Measurements from ENCODE around the gene FPGS.

Gene FPGS

DNA sequence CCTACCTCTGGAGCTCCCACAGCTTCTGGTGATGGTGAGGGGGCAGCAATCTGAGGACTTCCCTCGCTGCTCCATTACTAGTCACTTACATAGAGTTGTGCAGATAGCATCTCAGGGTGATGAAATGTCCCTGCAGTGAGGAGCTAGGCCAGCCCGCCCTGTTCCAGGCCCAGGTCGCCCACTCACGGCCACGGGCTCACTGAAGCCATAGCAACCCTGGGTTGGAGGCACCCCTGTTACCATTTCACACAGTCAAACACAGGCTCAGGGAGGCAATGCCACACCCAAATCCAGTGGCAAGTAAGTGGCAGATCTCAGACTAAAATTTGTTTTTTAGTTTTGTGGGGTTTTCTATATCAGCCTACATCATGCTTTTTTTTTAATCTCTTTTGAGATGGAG, 43.8 kb upstream of the FPGS start:
- no peaks in the 10 kb centered on the region for H3K9me3 ChIP-seq (ENCODE audit: low read length)
- no peaks in the 10 kb centered on the region for H3K79me2 ChIP-seq (ENCODE audit: insufficient read depth, low read length)
- no peaks in the 10 kb centered on the region for H3K36me3 ChIP-seq (ENCODE audit: insufficient read depth, low read length)
- no peaks in the 10 kb centered on the region for H3K27me3 ChIP-seq (ENCODE audit: insufficient read depth, low read length)
- no peak overlapping the region for H2AFZ ChIP-seq (ENCODE audit: low read length)
- H3K4me1 ChIP-seq (ENCODE audit: insufficient read depth, low read length, severe bottlenecking) = no peaks in the 10 kb centered on the region
- H3K27ac ChIP-seq (ENCODE audit: low read depth, low read length, poor library complexity, severe bottlenecking) = no peak overlapping the region
- TF ChIP-seq, protein P1, sequence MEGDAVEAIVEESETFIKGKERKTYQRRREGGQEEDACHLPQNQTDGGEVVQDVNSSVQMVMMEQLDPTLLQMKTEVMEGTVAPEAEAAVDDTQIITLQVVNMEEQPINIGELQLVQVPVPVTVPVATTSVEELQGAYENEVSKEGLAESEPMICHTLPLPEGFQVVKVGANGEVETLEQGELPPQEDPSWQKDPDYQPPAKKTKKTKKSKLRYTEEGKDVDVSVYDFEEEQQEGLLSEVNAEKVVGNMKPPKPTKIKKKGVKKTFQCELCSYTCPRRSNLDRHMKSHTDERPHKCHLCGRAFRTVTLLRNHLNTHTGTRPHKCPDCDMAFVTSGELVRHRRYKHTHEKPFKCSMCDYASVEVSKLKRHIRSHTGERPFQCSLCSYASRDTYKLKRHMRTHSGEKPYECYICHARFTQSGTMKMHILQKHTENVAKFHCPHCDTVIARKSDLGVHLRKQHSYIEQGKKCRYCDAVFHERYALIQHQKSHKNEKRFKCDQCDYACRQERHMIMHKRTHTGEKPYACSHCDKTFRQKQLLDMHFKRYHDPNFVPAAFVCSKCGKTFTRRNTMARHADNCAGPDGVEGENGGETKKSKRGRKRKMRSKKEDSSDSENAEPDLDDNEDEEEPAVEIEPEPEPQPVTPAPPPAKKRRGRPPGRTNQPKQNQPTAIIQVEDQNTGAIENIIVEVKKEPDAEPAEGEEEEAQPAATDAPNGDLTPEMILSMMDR (IDR thresholded peaks at IDR 0.05; ENCODE audit: low read length) = no peak
- no peak for TF ChIP-seq EZH2 (IDR thresholded peaks at IDR 0.05; ENCODE audit: borderline replicate concordance, low read length)
- no peaks in the 10 kb centered on the region for H4K20me1 ChIP-seq (ENCODE audit: insufficient read depth, low read length)
- H3K4me3 ChIP-seq (ENCODE audit: low read depth, low read length, poor library complexity, severe bottlenecking) = no peak overlapping the region
- H3F3A ChIP-seq (ENCODE audit: insufficient read depth, low read length) = no peaks in the 10 kb centered on the region
- H3K4me2 ChIP-seq (ENCODE audit: low read length) = no peak overlapping the region
- H3K9ac ChIP-seq (ENCODE audit: low read length) = no peak overlapping the region
- H3K9me2 ChIP-seq (ENCODE audit: low read depth, low read length) = no peaks in the 10 kb centered on the region

DNA sequence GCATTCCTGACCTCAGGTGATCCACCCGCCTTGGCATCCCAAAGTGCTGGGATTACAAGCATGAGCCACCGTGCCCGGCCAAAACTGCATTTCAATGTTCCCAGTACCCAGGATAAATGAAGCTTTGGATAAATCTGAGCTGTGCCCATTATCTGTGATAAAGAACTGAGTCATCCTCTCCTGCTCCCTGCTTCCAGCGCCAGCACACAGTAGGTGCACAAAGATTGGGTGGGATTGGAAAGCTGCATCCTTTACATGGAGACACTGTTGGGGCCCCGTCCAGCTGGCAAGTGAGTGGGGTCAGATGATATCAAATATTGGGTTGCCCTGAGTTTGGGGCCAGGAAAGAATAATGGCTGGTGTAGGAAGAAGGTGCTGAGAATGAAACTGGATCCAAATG, 41.6 kb upstream of the FPGS start:
- no peak overlapping the region for H2AFZ ChIP-seq (ENCODE audit: low read length)
- no peaks in the 10 kb centered on the region for H3F3A ChIP-seq (ENCODE audit: insufficient read depth, low read length)
- H3K4me3 ChIP-seq (ENCODE audit: low read depth, low read length, poor library complexity, severe bottlenecking) = no peak overlapping the region
- no peaks in the 10 kb centered on the region for H4K20me1 ChIP-seq (ENCODE audit: insufficient read depth, low read length)
- no peak overlapping the region for H3K9ac ChIP-seq (ENCODE audit: low read length)
- H3K79me2 ChIP-seq (ENCODE audit: insufficient read depth, low read length) = no peaks in the 10 kb centered on the region
- no peaks in the 10 kb centered on the region for H3K36me3 ChIP-seq (ENCODE audit: insufficient read depth, low read length)
- H3K9me3 ChIP-seq (ENCODE audit: low read length) = no peaks in the 10 kb centered on the region
- no peaks in the 10 kb centered on the region for H3K4me1 ChIP-seq (ENCODE audit: insufficient read depth, low read length, severe bottlenecking)
- no peaks in the 10 kb centered on the region for H3K27me3 ChIP-seq (ENCODE audit: insufficient read depth, low read length)
- H3K9me2 ChIP-seq (ENCODE audit: low read depth, low read length) = no peaks in the 10 kb centered on the region
- TF ChIP-seq EZH2 (IDR thresholded peaks at IDR 0.05; ENCODE audit: borderline replicate concordance, low read length) = no peak
- TF ChIP-seq, protein P1 (IDR thresholded peaks at IDR 0.05; ENCODE audit: low read length) = no peak
- no peak overlapping the region for H3K27ac ChIP-seq (ENCODE audit: low read depth, low read length, poor library complexity, severe bottlenecking)
- H3K4me2 ChIP-seq (ENCODE audit: low read length) = no peak overlapping the region

DNA sequence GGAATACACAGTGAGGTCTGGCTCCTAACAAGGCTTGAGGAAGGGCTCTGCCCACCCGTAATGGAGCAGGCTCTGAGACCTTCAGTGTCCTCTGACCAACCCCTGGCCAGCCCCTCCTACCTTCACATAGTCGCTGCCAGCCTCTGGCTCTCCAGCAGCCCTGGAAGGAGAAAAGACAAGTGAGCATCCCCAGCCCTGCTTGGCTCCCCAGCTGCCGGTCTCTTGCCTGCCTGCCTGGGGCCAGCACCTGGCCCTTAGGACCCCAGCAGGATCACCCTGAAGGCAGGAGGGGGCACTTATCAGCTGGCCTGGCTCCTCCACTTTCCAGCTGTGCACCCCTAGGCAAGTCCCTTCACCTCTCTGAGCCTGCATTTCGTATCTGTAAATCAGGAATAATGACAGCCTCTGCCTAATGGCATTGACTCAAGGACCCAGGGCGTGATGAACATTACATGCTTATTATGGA, 41.2 kb upstream of the FPGS start:
- Histone ChIP-seq H3K4me3 (ENCODE audit: low read depth, low read length, poor library complexity, severe bottlenecking) (no peak overlapping the region), H3K4me1 (ENCODE audit: insufficient read depth, low read length, severe bottlenecking) (no peaks in the 10 kb centered on the region), H3K27ac (ENCODE audit: low read depth, low read length, poor library complexity, severe bottlenecking) (no peak overlapping the region), H3K4me2 (ENCODE audit: low read length) (no peak overlapping the region), H2AFZ (ENCODE audit: low read length) (no peak overlapping the region), H3K27me3 (ENCODE audit: insufficient read depth, low read length) (no peaks in the 10 kb centered on the region), H3K9ac (ENCODE audit: low read length) (no peak overlapping the region), H3K9me3 (ENCODE audit: low read length) (no peaks in the 10 kb centered on the region), H4K20me1 (ENCODE audit: insufficient read depth, low read length) (no peaks in the 10 kb centered on the region), H3K9me2 (ENCODE audit: low read depth, low read length) (no peaks in the 10 kb centered on the region), H3K36me3 (ENCODE audit: insufficient read depth, low read length) (no peaks in the 10 kb centered on the region), H3F3A (ENCODE audit: insufficient read depth, low read length) (no peaks in the 10 kb centered on the region), H3K79me2 (ENCODE audit: insufficient read depth, low read length) (no peaks in the 10 kb centered on the region)
- TF ChIP-seq EZH2 (IDR thresholded peaks at IDR 0.05; ENCODE audit: borderline replicate concordance, low read length) = no peak
- TF ChIP-seq, protein P1 (IDR thresholded peaks at IDR 0.05; ENCODE audit: low read length) = no peak
